Measurements from ENCODE around the gene HRH1.
A peak's percentile ranks its signal among the peaks of the same experiment; 100 is the strongest.
"Not testable (repeated sequence)": the region's sequence is repeated elsewhere in the genome, so short reads cannot be mapped to it uniquely, and the experiment has no call there.

The HRH1 gene

GRCh38 chr3:11206953-11207352, 52.7 kb downstream of the HRH1 start:
- no peak for DNase-seq

DNA sequence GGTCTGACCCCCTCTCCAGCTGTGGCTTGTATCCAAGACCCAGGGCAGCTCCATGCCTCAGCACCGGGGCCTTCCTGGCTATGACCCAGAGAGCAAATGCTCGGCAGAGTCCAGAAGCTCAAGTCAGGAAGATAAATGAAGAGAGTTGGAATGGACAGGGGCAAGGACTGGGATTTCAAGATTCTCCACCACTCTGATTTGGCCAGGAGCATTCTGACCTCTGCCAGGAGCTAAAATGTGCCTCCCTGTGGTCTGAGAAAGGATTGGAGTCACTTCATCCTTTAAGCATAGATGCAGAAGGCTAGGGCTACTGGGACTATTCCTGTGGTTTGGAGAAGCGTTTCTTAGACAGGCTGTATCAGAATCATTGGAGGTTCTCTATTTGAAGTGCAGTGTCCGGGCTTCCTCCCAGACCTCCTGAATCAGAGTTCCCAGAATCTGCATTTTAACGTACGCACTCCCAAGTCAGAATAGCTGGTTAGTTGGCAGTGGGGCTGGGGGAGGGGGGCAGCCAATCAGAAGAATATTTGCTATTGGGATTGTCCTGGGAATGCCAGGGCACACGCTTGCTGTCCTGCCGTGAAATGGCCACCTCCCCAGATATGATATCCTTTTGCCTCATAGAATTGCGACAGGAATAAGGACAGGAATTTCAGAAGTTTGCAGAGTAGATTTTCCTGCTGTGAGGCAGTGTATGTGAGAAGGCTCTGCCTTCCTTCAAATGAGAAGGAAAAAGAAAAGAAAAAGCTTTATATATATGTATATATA, 57.4 kb downstream of the HRH1 start:
- DNase-seq = no peak

DNA sequence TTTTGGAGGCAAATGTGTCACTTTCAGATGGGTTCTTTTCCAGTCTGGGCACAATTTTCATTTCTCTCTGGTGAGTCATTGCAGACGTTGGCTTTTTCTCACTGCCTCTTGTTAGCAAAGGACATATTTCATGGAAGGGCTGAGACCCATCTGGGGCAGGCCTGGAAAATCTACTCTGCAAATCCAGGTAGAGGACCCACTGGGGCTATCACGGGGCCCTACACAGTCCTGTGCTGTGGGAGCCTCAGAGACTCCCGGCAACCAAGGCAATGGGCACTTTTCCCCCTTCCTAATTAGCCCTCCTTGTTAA, 58.0 kb downstream of the HRH1 start:
- DNase-seq = no peak

DNA sequence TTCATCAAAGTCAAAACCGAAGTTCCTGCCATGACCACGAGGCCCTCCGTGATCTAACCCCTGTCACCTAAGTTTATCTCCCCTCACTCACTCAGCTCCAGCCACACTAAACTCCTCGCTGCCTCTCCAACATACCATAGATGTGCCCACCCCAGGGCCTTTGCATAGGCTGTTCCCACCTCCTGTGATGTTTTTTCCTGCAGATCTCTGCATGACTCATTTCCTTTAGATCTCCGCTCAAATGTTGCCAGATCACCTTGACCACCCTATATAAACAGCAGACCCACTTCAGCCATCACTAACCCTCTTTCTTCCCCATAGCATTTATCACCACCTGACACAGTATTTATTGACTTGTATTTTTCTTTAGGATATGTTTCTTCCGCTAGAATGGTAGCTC, 58.5 kb downstream of the HRH1 start:
- DNase-seq = no peak

DNA sequence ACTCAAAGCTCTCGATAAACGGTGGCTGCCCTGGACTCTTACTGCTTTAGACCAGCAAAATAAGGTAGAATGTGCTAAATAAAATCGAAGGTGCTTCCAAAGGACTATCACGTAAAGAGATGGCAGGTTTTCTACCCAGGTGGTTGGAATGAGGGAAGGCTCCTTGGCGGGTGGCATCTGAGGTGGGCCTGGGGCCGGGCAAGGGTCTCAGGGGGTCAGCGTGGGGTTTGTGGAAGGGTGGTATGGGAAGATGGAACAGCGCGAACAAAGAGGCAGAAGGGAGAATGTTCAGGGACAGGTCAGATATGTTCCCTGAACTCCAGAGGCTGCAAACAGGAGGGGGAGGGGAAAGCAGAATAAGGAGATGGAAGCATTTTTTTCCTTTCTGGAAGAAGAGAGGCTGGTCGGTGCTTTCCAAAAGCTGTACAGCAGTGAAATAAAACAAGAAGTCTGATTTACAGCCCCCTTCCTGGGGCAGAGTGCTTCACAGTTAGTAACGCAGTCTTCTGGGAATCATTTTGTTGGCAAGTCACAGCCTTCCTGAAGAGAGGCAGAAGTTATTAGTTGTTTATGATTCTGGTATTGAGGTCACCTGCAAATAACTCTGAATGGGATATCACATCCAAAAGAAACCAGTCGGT, 59.6 kb downstream of the HRH1 start:
- DNase-seq = no peak

GRCh38 chr3:11214451-11214978, 60.2 kb downstream of the HRH1 start:
- no peak for DNase-seq

GRCh38 chr3:11217370-11217769, 63.1 kb downstream of the HRH1 start:
- DNase-seq = not testable (repeated sequence)

DNA sequence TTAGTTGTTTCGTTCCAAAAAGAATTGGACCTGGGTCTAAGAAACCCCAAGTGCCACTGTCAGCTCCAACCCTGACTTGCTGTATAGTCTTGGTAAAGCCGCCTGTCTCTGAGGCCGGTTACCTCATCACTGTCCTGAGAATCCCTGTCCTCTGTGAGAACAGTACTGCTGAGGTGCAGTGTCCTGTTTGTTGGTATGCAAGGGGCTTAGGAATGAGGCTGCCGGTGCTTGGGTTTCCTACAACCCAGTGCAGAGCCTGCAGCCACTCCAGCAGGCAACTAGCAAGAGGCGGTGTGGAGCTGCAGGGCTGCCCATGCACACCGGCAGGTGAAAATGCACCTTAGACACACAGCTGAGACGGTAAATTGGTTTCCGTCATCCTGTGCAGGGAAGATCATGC, 65.9 kb downstream of the HRH1 start:
- no peak for DNase-seq

DNA sequence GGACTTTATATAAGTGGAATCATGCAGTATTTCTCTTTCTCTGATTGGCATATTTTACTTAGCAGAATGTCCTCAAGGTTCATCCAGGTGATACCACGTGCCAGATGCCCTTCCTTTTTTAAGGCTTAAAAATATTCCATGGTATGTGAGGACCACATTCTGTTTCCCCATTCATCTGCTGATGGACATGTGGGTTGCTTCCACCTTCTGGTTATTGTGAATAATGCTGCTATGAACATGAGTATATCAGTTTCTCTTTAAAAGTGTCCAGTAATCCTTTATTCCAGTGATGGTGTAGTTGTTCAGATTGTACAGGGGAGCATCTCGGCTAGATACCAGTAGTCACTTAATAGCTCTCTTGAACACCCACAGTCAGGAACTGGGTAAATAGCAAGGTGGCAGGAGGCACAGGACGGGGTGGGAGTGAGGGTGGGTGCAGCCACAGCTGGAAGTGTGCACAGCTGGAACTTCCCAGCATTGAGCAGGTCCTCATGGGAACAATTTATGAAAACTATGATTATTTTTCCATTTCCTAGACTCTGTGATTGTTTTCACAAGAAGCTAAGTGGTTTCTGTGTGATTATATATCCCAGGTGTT, 67.6 kb downstream of the HRH1 start:
- no peak for DNase-seq

DNA sequence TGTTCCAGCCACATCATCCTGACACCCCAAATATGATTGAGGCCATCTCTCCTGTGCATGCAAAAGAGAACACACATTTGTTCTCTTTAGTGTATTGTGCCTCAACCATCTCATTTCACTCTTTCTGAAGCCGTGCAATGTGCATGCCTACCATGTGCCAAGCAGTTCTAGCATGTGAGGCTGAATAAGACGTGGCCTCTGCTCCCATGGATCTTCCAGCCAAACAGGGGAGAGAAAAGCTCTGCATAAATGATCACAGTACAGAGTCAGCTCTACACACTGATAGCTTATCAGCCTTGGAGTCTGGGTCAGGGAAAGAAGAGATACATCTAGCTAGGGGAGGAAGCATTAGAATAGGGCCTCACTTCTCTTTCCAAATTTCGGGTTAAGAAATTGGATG, 69.7 kb downstream of the HRH1 start:
- no peak for DNase-seq

GRCh38 chr3:11224870-11225229, 70.6 kb downstream of the HRH1 start:
- DNase-seq = no peak

GRCh38 chr3:11226042-11226370, 71.7 kb downstream of the HRH1 start:
- DNase-seq = no peak

GRCh38 chr3:11228041-11228440, 73.7 kb downstream of the HRH1 start:
- DNase-seq = no peak

DNA sequence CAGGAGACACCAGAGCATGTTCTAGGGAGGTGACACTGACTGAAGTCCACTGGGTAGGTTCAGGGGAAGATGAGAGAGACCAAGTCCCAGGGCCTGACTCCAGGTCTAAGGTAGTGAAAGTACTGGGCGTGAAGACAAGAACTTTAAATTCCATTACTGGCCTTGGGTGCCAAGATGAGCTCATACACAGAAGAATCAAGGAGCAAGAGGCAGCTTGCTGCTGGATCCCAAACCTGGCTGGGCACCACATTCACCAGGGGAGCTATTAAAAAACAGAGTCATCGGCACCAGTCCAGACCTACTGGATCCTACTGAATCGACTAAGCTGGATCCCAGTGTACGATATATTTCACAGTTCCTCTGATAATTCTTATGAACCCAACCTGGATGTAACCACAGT, 75.8 kb downstream of the HRH1 start:
- DNase-seq = no peak

DNA sequence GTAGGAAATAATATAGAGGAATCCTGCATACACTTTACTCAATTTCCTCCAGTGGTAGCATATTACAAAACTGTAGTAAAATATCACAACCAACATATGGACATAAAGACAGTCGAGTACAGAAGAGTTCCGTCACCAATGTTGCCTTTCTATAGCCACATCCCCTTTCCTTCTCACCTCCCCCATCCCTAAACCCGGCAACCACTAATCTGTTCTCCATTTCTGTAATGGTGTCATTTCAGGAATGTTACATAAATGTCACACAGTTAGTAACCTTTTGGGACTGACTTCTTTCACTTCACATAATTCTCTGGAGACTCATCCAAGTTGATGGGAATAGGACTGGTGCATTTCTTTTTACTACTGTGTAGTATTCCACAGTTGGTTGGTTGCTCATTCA, 76.5 kb downstream of the HRH1 start:
- DNase-seq = no peak

GRCh38 chr3:11235385-11235784, 81.1 kb downstream of the HRH1 start:
- DNase-seq = no peak

DNA sequence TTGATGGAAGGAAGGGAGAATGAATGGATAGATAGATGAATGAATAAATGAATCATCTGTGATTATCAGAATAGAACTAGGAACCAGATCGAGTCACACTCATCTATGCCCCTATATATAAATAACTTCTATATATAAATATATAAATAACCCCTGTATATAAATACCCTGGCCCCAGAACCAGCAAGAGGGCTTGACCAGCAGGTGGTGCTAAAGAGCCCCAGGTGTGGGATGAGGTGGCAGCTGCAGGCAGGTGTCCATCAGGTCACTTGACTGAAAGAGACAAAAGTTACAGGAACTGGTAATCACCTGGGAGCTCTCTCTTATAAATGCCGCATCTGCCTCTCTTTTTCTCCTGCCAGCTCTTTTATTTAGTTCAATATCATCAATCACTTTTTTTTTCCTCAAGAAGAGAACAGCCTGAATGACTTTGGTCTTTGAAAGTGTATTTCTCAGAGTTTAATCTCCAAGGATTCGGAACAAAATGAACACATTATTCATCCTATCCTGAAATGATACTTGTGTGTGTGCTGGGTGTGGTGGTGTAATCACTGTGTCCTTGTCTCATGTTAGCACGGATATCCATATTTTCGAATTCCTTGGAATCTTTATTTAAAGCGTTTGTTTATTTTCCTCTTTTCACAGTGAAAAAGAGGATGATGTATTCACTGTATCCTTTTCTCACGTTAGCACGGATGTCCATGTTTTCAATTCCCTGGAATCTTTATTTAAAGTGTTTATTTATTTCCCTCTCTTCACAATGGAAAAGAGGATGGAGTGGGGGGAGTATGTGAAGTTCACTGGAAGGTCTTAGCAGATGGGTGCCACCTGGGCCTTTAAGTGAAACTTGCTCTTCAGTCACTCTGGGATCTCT, 82.5 kb downstream of the HRH1 start:
- peak; percentile 83 to 89 for DNase-seq

DNA sequence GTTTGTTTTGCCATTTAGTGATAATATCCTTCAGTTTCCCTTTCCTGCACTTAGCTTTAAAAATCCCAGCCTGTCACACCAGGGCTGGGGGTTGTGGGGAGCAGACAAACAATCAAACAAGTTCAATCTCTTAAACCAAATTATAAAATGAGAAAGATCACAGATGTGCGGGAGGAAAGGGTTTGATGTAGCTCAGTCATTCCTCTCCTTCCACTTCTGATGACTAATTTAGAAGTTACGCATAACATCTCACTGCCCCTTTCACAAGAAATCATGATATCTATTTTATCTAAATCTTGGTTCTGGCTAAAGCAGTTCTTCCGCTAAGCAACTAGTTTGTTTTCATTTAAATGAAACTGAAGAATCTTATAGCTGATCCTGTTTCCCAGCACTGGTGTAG, 83.8 kb downstream of the HRH1 start:
- DNase-seq = no peak

DNA sequence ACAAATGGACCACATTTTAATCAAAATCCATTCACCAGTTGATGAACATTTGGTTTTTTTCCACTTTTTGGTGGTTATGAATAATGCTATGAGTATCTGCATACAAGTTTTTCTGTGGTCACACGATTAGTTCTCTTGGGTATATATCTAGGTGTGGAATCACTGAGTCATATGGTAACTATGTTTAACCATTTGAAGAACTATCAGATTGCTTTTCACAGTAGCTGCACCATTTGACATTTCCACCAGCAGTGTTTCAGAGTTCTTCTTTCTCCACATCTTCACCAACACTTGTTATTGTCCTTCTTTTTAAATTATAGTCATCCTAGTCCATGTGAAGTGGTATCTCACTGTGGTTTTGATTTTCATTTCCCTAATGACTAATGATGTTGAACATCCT, 84.6 kb downstream of the HRH1 start:
- no peak for DNase-seq

DNA sequence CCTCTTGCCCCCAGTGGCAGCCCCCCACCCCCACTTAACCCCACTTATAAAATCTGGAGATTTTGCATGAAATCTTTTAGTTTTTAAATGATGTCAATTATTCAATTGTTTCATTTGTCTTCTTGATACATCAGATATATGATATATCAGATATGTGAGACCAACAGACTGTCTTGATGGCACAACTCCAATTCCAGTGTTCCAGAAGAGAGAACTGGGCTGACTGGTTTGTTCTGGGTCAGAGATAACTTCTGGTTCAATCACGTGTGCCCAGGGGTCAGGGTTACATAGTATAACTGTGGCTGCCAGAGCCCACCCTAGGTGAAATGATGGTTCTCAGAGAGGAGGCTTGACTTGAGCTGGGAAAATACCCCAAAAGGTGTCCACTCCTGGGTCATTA, 85.5 kb downstream of the HRH1 start:
- no peak for DNase-seq

DNA sequence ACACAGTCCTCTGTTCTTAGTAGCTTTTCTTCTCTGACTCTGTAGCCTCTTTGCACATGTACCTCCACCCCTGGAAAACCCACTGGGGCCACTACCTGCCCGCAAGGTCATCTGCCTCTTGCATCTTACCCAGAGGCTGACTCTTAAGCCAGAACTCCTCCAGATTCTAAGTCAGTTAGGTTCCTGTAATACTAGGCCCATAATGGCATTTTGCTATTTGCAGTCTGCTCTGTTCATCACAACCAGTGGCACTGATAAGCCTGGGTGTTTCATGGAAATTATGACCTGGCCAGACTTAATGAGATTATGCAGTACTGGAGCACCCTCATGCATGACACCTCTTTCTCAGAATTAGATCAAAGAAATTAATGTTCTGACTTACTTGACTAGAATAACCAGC, 86.2 kb downstream of the HRH1 start:
- DNase-seq = peak; percentile 27 to 30

DNA sequence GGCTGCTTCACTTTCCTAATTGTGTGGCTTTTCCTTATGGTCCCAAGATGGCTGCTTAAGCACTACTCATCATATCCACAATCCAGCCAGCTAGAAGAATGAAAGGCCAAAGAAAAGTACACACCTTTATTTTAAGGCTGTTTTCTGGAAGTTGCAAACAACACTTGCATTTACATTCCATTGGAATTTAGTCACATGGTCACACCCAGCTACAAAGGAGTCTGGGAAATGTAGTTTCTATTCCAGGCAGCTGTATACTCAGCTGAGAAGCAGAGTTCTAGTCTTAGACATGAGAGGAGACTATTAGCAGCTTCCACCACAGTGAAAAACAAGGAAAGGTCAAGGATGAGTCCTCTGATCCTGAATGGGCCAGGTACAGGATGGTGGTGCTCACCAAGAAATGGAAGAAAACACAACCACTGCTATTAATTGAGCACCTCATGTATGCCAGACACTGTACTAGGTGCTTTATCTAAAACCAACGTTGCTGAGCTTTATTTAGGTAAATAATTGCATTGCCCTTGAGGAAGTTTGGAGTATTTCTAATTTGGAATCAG, 89.9 kb downstream of the HRH1 start:
- no peak for DNase-seq

GRCh38 chr3:11245276-11245675, 91.0 kb downstream of the HRH1 start:
- no peak for DNase-seq

Data from stimulated activated CD4-positive, alpha-beta T cell treated with anti-CD3 and anti-CD28 coated beads, Interleukin-2, amount 100 ng/mL, for 48 hours (primary cell).